Pons (tissue), 1 donor: ENCODE measurements around the gene GRID1.
"Not testable (repeated sequence)": the region's sequence is repeated elsewhere in the genome, so short reads cannot be mapped to it uniquely, and the experiment has no call there.

Experiments
- DNase-seq: peaks from one replicate; pipeline ENCODE4 v3.0.0-alpha.2; 2016; ENCODE audit warnings: low spot score

Gene GRID1

GRCh38 chr10:86135191-86135590 is 231.4 kb downstream of the GRID1 start:
- no peak for DNase-seq

GRCh38 chr10:86130737-86131475 is 235.7 kb downstream of the GRID1 start:
- DNase-seq, result no peak

- no peak for DNase-seq
These were observed 236.6 kb downstream of the GRID1 start for GRCh38 chr10:86130041-86130440.

- DNase-seq, result no peak
These were observed 238.2 kb downstream of the GRID1 start for GRCh38 chr10:86128360-86128759.

GRCh38 chr10:86127274-86127819 is 239.2 kb downstream of the GRID1 start:
- no peak for DNase-seq

- DNase-seq, result no peak
These were observed 241.9 kb downstream of the GRID1 start for GRCh38 chr10:86124734-86125133.

GRCh38 chr10:86123715-86124114 is 242.9 kb downstream of the GRID1 start:
- DNase-seq, result no peak

- DNase-seq, result no peak
These were observed 243.3 kb downstream of the GRID1 start for GRCh38 chr10:86123304-86123703.

- no peak for DNase-seq
These were observed 243.9 kb downstream of the GRID1 start for GRCh38 chr10:86122646-86123045.

GRCh38 chr10:86121200-86121599 is 245.4 kb downstream of the GRID1 start:
- DNase-seq, result no peak

GRCh38 chr10:86117051-86117450 is 249.5 kb downstream of the GRID1 start:
- no peak for DNase-seq

- DNase-seq, result no peak
These were observed 252.6 kb downstream of the GRID1 start for GRCh38 chr10:86113983-86114382.

GRCh38 chr10:86113501-86113900 is 253.1 kb downstream of the GRID1 start:
- DNase-seq, result no peak

GRCh38 chr10:86113044-86113443 is 253.6 kb downstream of the GRID1 start:
- no peak for DNase-seq

- DNase-seq, result no peak
These were observed 254.6 kb downstream of the GRID1 start for GRCh38 chr10:86111902-86112545.

- no peak for DNase-seq
These were observed 256.3 kb downstream of the GRID1 start for GRCh38 chr10:86110156-86110786.

- no peak for DNase-seq
These were observed 257.2 kb downstream of the GRID1 start for GRCh38 chr10:86109421-86109820.

- DNase-seq, result no peak
These were observed 257.9 kb downstream of the GRID1 start for GRCh38 chr10:86108696-86109095.

- DNase-seq, result not testable (repeated sequence)
These were observed 258.8 kb downstream of the GRID1 start for GRCh38 chr10:86107611-86108310.

- DNase-seq, result no peak
These were observed 259.5 kb downstream of the GRID1 start for GRCh38 chr10:86107131-86107530.

- no peak for DNase-seq
These were observed 260.0 kb downstream of the GRID1 start for GRCh38 chr10:86106616-86107015.

GRCh38 chr10:86105640-86106039 is 261.0 kb downstream of the GRID1 start:
- no peak for DNase-seq
